ENCODE data around the gene TMEM131L.
"Not testable (repeated sequence)": the region's sequence is repeated elsewhere in the genome, so short reads cannot be mapped to it uniquely, and the experiment has no call there.

Gene TMEM131L

GRCh38 chr4:153466081-153466948 is at the start of gene TMEM131L:
Gene TMEM131L, plus strand, starts transcription at chr4:153466360. Its CDS starts 38 bp downstream, at chr4:153466398.
- in situ Hi-C loops (cut with MboI; ENCODE audit: low sequenced_read_pairs), result no loop called here

GRCh38 chr4:153416456-153416855 is 49.7 kb upstream of the TMEM131L start:
- in situ Hi-C loops (cut with MboI; ENCODE audit: low sequenced_read_pairs), result not testable (repeated sequence)

GRCh38 chr4:153418121-153418520 is 48.0 kb upstream of the TMEM131L start:
- in situ Hi-C loops (cut with MboI; ENCODE audit: low sequenced_read_pairs), result no loop called here

GRCh38 chr4:153418558-153418957 is 47.6 kb upstream of the TMEM131L start:
- in situ Hi-C loops (cut with MboI; ENCODE audit: low sequenced_read_pairs), result no loop called here

GRCh38 chr4:153419029-153419428 is 47.1 kb upstream of the TMEM131L start:
- in situ Hi-C loops (cut with MboI; ENCODE audit: low sequenced_read_pairs), result no loop called here

GRCh38 chr4:153419673-153420278 is 46.4 kb upstream of the TMEM131L start:
- in situ Hi-C loops (cut with MboI; ENCODE audit: low sequenced_read_pairs), result no loop called here

GRCh38 chr4:153420361-153420760 is 45.8 kb upstream of the TMEM131L start:
- in situ Hi-C loops (cut with MboI; ENCODE audit: low sequenced_read_pairs), result no loop called here

- in situ Hi-C loops (cut with MboI; ENCODE audit: low sequenced_read_pairs), result no loop called here
Measured at GRCh38 chr4:153421941-153422340, 44.2 kb upstream of the TMEM131L start.

- in situ Hi-C loops (cut with MboI; ENCODE audit: low sequenced_read_pairs), result no loop called here
Measured at GRCh38 chr4:153426207-153426885, 39.8 kb upstream of the TMEM131L start.

- in situ Hi-C loops (cut with MboI; ENCODE audit: low sequenced_read_pairs), result no loop called here
Measured at GRCh38 chr4:153427363-153428071, 38.6 kb upstream of the TMEM131L start.

GRCh38 chr4:153428941-153429475 is 37.2 kb upstream of the TMEM131L start:
- in situ Hi-C loops (cut with MboI; ENCODE audit: low sequenced_read_pairs), result no loop called here

GRCh38 chr4:153432965-153433753 is 33.0 kb upstream of the TMEM131L start:
- in situ Hi-C loops (cut with MboI; ENCODE audit: low sequenced_read_pairs), result no loop called here

GRCh38 chr4:153433754-153434105 is 32.4 kb upstream of the TMEM131L start:
- in situ Hi-C loops (cut with MboI; ENCODE audit: low sequenced_read_pairs), result no loop called here

- in situ Hi-C loops (cut with MboI; ENCODE audit: low sequenced_read_pairs), result no loop called here
Measured at GRCh38 chr4:153434190-153434589, 32.0 kb upstream of the TMEM131L start.

- in situ Hi-C loops (cut with MboI; ENCODE audit: low sequenced_read_pairs), result no loop called here
Measured at GRCh38 chr4:153438916-153439756, 27.0 kb upstream of the TMEM131L start.

GRCh38 chr4:153439831-153440230 is 26.3 kb upstream of the TMEM131L start:
- in situ Hi-C loops (cut with MboI; ENCODE audit: low sequenced_read_pairs), result no loop called here

GRCh38 chr4:153440475-153440874 is 25.7 kb upstream of the TMEM131L start:
- in situ Hi-C loops (cut with MboI; ENCODE audit: low sequenced_read_pairs), result no loop called here

- in situ Hi-C loops (cut with MboI; ENCODE audit: low sequenced_read_pairs), result no loop called here
Measured at GRCh38 chr4:153447175-153447905, 18.8 kb upstream of the TMEM131L start.
